Astrocyte (in vitro differentiated cells and primary cell): ENCODE measurements around the gene TMEM63C.

Experiments
- CTCF ChIP-seq: IDR thresholded peaks from 2 replicates; pipeline ENCODE4 v1.5.1; 2011; ENCODE audit warnings: low read depth, mild to moderate bottlenecking, inconsistent platforms, low read length, moderate library complexity; ENCODE audit not compliant: insufficient read depth
- EZH2 ChIP-seq: IDR thresholded peaks from 2 replicates; pipeline ENCODE4 v1.6.1; 2012; ENCODE audit warnings: mild to moderate bottlenecking, low read length, inconsistent platforms; ENCODE audit not compliant: insufficient read depth

GRCh38 chr14:77245820-77246219 is 64.2 kb downstream of the TMEM63C start:
- no peak for TF ChIP-seq CTCF
- no peak for TF ChIP-seq EZH2
